Erythroblast (primary cell): ENCODE results near the gene SUGP2.

Experiments used
- DNase-seq, 2 experiments: peaks; one replicate each; lab custom pipeline; 2025; lab: John Stamatoyannopoulos, UW
- GATA1 ChIP-seq: IDR thresholded peaks from 2 replicates; pipeline ENCODE4 v1.6.1; 2011; ENCODE audit warnings: low read depth, mild to moderate bottlenecking, control low read depth, low read length, moderate library complexity
- POLR2A ChIP-seq: IDR thresholded peaks from 2 replicates; pipeline ENCODE4 v1.6.1; 2011; ENCODE audit warnings: mild to moderate bottlenecking, low read length

Gene SUGP2

GRCh38 chr19:19054939-19055440 lies 21.7 kb upstream of the SUGP2 start:
- TF ChIP-seq GATA1, result no peak
- DNase-seq, result no peak

DNA sequence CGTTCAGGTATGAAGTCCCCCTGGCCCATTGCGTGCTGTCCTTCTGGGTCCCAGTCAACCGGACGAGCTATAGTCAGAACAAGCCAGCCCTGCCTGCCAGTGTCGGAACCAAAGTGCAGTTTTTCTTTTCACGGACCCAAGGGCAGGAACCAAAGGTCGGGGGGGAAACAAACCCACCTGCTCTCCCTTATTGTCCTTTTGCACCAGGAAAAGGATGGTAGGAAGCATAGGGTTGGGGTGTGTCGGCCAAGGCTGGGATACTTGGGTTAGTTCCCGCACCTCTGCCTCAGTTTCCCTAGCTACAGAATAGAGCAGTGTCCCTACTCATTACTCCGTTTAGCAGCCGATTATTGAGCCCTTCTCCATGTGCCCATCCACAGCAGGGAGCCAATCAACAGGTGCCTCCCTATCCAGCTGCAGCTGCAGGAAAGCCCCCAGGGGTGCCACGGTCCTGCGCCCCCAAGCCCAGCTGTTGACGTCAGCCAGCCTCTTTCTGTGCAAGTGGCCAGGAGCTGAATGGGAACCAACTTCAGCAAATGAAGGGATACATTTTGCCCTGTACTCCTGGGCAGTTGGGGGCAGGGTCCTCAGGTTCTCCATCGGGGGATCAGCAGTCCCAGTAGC lies 21.1 kb upstream of the SUGP2 start:
- no peak for TF ChIP-seq POLR2A
- TF ChIP-seq GATA1, result no peak
- DNase-seq, result no peak

DNA sequence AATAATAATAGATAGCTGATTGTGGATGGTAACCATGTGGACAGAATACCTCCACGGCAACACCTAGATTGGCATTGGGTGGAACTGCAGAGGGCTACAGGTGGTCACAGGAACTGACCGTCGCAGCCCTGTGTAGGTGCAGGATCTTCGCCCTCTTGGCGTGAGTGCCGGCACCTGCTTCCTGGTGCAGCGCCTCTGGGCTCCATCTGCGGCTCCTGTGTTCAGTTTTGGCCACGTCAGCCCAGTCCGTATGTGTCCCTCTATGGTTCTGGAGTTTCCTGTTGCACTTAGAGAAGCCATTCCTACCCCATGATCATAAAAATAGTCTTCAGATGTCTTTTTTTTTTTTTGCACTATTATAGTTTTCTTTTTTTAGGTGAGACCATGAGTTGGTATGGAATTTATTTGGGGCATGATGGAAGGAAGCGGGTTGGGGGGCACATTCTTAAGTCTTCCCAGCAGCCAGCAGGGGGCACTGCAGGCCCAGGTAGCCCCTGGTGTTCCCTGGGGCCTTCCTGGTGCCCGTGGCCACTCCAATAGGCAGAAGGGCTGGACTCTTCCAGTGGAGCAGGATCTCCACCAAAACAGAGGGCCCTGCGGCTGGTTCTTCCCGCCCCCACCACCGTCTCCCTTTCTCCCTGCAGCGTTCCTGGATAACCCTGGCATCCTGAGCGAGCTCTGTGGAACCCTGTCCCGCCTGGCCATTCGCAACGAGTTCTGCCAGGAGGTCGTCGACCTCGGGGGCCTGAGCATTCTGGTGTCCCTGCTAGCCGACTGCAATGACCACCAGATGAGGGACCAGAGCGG lies 20.4 kb upstream of the SUGP2 start:
- DNase-seq, result peak; percentile 73 to 88
- no peak for TF ChIP-seq GATA1
- TF ChIP-seq POLR2A, result no peak

- DNase-seq, result no peak
- TF ChIP-seq GATA1, result no peak
- no peak for TF ChIP-seq POLR2A
Measured at GRCh38 chr19:19052921-19053320, 19.6 kb upstream of the SUGP2 start.

DNA sequence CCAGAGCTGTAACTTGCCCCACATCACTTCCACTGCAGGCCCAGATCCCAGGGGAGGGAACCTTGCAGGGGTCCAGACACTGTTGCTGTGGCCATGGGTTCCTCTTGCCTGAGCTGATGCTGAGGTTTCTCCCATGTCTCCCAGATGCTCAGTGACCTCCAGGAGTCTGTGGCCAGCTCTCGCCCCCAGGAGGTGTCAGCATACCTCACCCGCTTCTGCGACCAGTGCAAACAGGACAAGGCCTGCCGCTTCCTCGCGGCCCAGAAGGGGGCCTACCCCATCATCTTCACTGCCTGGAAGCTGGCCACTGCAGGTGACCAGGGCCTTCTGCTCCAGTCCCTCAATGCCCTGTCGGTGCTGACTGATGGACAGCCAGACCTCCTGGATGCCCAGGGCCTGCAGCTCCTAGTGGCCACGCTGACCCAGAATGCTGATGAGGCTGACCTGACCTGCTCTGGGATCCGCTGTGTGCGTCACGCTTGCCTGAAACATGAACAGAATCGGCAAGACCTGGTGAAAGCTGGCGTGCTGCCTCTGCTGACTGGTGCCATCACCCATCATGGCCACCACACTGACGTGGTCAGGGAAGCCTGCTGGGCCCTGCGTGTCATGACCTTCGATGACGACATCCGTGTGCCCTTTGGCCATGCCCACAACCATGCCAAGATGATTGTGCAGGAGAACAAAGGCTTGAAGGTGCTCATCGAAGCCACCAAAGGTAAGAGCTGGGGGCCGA lies 18.3 kb upstream of the SUGP2 start:
- DNase-seq, result no peak
- TF ChIP-seq GATA1 (no peak), POLR2A (no peak)

DNA sequence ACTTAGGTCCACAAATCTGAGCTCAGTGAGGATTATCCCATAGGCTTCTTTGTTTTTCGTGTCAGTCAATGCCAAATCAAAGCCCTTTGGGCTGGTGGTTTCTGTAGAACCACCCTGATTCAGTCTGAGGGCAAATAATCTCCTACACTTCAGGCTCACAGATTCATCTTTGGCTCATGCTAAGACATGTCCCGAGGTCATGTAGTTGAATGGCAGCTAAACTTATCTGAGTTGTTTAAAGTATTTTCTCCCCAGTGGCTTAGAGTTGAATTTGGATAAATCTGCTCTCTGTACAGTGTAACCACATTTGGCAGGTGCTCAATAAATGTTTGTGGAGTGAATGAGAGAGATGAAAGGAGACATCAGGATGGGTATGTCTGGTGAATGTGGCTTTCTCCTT lies 17.4 kb upstream of the SUGP2 start:
- no peak for DNase-seq

GRCh38 chr19:19050104-19050503 lies 16.8 kb upstream of the SUGP2 start:
- DNase-seq, result no peak
- TF ChIP-seq GATA1 (no peak), POLR2A (no peak)

More for the DNA sequence above, 17.4 kb upstream of the SUGP2 start:
- no peak for TF ChIP-seq POLR2A

DNA sequence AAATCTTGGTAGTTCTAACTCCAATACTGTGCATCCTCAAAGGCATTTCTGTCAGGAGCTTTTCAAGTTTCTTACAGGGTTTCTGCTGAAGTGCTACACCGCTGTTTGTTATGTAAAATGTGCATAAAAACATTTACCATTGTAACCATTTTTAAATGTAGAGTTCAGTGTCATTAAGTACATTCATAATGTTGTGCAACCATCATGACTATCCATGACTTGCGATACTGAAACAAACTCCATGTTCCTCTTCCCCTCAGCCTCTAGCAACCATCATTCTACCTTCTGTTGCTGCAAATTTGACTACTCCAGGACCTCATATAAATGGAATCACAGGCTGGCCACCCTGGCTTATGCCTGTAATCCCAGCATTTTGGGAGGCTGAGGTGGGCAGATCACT lies 16.1 kb upstream of the SUGP2 start:
- DNase-seq, result peak in 1 of 2 experiments; percentile 26
- TF ChIP-seq GATA1 (no peak), POLR2A (no peak)

DNA sequence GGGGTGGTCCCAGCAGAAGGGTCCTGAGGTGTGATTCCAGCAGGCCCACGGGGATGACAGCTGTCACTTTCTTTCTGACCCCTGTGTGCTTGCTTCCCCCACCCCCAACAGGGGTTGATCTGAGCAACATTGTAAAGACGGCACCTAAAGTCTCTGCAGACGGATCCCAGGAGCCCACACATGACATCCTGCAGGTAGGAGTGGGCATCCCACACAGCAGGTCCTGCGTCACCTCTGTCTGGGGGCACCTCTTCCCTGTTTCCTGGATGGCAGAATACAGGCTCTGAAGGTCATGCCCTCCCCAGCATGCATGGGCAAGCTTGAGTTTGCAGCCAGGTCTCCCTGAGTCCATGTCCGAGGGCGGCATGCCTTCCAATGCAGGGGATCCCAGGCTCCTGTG lies 10.6 kb upstream of the SUGP2 start:
- TF ChIP-seq GATA1 (no peak), POLR2A (no peak)

DNA sequence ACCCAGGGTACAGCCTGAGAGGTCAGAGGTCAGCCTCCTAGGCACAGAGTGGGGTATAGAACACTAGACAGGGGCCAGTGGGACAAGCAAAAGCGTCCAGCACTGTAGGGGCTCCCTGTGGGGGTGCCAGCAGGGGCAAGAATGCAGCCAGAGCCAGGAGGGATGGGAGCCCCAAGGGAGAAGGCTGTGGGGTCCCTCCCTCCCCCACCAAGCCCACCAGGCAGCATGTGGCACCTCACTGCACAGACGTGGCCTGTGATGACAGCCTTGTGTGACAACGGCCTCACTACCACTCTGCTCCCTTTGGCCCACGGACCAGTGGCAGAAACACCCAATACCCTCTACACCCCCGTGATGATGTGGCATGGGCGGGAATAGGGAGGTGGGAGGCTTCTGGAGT lies 10.2 kb upstream of the SUGP2 start:
- no peak for DNase-seq
- TF ChIP-seq GATA1 (no peak), POLR2A (no peak)

More for the DNA sequence above, 10.6 kb upstream of the SUGP2 start:
- DNase-seq, result no peak

- no peak for DNase-seq
- TF ChIP-seq POLR2A (no peak), GATA1 (no peak)
Measured at GRCh38 chr19:19042732-19043280, 9.5 kb upstream of the SUGP2 start.

GRCh38 chr19:19040417-19040816 lies 7.1 kb upstream of the SUGP2 start:
- no peak for TF ChIP-seq POLR2A
- TF ChIP-seq GATA1, result no peak
- DNase-seq, result no peak

GRCh38 chr19:19039901-19040300 lies 6.6 kb upstream of the SUGP2 start:
- TF ChIP-seq GATA1, result no peak
- no peak for TF ChIP-seq POLR2A

More at GRCh38 chr19:19039901-19040300, 6.6 kb upstream of the SUGP2 start:
- no peak for DNase-seq
